ENCODE data around the gene NOP9. TPM values are rescaled to one million over a fixed set of nuclear protein-coding genes. Genes with fewer than 3 reads are reported as not detected.

The NOP9 gene
- total RNA-seq, 4 donors from 2014 or later, result 13.9 to 22.2 (median 17.8) TPM

GRCh38 chr14:24298892-24299254 is 777 bp upstream of the NOP9 start:
- TF ChIP-seq CTCF (IDR thresholded peaks at IDR 0.05), result no peak
- ATAC-seq (ENCODE audit: low FRiP score) (peak; percentile 14), DNase-seq (ENCODE audit: low spot score) (no peak)

GRCh38 chr14:24300326-24300980 is 803 bp downstream of the NOP9 start:
- ATAC-seq (ENCODE audit: low FRiP score) (no peak), DNase-seq (ENCODE audit: low spot score) (no peak)
- TF ChIP-seq CTCF (IDR thresholded peaks at IDR 0.05), result no peak

- no peak for TF ChIP-seq CTCF (IDR thresholded peaks at IDR 0.05)
- DNase-seq (ENCODE audit: low spot score), result no peak
- no peak for ATAC-seq (ENCODE audit: low FRiP score)
These were observed 4.4 kb downstream of the NOP9 start for GRCh38 chr14:24304019-24304387.

GRCh38 chr14:24307156-24307574 is 7.5 kb downstream of the NOP9 start:
- no peak for ATAC-seq (ENCODE audit: low FRiP score)
- no peak for TF ChIP-seq CTCF (IDR thresholded peaks at IDR 0.05)
- no peak for DNase-seq (ENCODE audit: low spot score)

GRCh38 chr14:24307575-24308341 is 8.1 kb downstream of the NOP9 start, which contains the start of gene CIDEB:
TSS of gene CIDEB (minus strand) at chr14:24307977. CDS start at chr14:24307858, 119 bp downstream.
- ATAC-seq (ENCODE audit: low FRiP score) (peak; percentile 33), DNase-seq (ENCODE audit: low spot score) (peak; percentile 60)
- peak in 1 of 3 donors; percentile 19 for TF ChIP-seq CTCF (IDR thresholded peaks at IDR 0.05)

- no peak for DNase-seq (ENCODE audit: low spot score)
- no peak for TF ChIP-seq CTCF (IDR thresholded peaks at IDR 0.05)
- no peak for ATAC-seq (ENCODE audit: low FRiP score)
These were observed 8.9 kb downstream of the NOP9 start for GRCh38 chr14:24308342-24309124.

Measured in omental fat pad (tissue), 4 donors.